Measurements from ENCODE around the gene SLC27A5. TPM values are rescaled to one million over a fixed set of nuclear protein-coding genes. Genes with fewer than 3 reads are reported as not detected.

Gene SLC27A5
- total and polyA plus RNA-seq, 9 of the 15 experiments (the other 6 are each of a cell fraction or from before 2014, with no cell fraction given): 42.2 to 318 (median 64.7) TPM

DNA sequence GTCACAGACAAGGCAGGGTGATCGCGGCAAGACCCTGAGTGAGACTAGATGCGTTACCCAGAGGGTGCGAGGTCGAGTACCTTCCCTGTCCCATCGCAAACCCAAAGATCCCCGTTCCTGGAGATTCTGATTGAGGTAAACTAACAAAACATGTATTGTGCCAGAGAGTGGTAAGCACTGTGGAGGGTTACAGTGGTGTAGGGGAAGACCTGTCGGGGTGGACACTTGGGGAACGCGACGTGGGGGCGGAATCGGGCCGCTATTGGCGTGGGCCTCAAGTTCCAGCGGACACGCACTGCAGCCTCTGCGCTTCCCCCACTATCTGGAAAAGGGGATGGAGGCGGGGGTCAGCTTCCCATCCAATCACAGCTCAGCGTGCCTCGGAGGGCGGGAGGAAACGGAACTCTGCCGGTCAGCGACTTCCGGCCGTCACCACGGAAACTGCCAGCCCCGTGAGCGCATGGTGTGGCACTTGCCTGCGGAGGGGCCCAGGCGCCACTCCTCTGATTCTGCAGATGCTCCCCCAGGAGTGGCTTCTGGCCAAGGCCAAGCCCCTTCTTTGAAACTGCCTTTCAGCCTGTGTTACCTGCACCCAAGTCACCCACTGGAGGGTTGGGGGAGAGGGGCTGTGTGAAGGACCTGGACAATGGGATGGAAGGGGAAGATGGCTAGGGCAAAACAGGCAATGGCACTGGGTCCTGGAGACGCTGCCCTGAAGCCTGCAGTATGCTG lies 47.6 kb upstream of the SLC27A5 start (continued):
- TF ChIP-seq ZNF318 (IDR thresholded peaks at IDR 0.05; ENCODE audit: borderline replicate concordance in 1 of 2, low read depth in 1 of 2) (no peak), ASH1L (IDR thresholded peaks at IDR 0.05; ENCODE audit: borderline replicate concordance, low read depth, partially characterized antibody) (no peak), L3MBTL2 (IDR thresholded peaks at IDR 0.05) (peak; percentile 98), FOXK1 (CRISPR knock-in tag; IDR thresholded peaks at IDR 0.05; ENCODE audit: borderline replicate concordance) (0 out of 2 replicates have a peak, but pooled peaks have one; percentile 69), E2F1 (CRISPR knock-in tag; IDR thresholded peaks at IDR 0.05) (no peak; the same call in 1 of the 2 replicates), ZNF699 (CRISPR knock-in tag; IDR thresholded peaks at IDR 0.05; ENCODE audit: insufficient replicate concordance) (no peak), RBM15 (IDR thresholded peaks at IDR 0.05; ENCODE audit: insufficient read depth, low read length) (no peak), ZNF354B (CRISPR knock-in tag; IDR thresholded peaks at IDR 0.05) (no peak)
- TF ChIP-seq, protein P1, sequence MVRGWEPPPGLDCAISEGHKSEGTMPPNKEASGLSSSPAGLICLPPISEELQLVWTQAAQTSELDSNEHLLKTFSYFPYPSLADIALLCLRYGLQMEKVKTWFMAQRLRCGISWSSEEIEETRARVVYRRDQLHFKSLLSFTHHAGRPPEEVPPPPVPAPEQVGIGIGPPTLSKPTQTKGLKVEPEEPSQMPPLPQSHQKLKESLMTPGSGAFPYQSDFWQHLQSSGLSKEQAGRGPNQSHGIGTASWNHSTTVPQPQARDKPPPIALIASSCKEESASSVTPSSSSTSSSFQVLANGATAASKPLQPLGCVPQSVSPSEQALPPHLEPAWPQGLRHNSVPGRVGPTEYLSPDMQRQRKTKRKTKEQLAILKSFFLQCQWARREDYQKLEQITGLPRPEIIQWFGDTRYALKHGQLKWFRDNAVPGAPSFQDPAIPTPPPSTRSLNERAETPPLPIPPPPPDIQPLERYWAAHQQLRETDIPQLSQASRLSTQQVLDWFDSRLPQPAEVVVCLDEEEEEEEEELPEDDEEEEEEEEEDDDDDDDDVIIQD (CRISPR knock-in tag; IDR thresholded peaks at IDR 0.05): no peak

Measured in K562 (cell line).